GM19023 (cell line): ENCODE measurements around the gene SLC40A1.

Source experiments
- ATAC-seq: cut with Tn5 transposase; IDR thresholded peaks from one replicate; pipeline ENCODE4 v1.9.1; 2021; ENCODE audit warnings: mild to moderate bottlenecking, moderate library complexity; ENCODE audit not compliant: unreplicated experiment

The SLC40A1 gene

DNA sequence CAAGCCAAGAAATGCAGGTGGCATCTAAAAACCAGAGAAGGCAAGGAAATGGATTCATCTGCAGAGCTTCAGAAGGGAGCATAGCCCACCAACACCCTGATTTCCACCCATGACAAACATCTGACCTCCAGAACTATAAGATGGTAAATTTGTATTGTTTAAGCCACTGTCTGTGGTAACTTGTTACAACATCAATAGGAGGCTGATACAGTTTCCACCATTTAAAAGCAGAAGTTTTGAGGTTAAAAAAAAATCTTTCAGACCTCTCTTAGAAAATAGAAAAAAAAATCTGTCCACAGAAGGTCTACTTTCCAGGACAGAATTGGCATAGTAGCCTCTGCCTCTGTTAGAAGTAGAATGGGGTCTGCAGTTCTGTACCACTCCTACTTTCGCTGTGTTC is 37.2 kb downstream of the SLC40A1 start:
- no peak for ATAC-seq

DNA sequence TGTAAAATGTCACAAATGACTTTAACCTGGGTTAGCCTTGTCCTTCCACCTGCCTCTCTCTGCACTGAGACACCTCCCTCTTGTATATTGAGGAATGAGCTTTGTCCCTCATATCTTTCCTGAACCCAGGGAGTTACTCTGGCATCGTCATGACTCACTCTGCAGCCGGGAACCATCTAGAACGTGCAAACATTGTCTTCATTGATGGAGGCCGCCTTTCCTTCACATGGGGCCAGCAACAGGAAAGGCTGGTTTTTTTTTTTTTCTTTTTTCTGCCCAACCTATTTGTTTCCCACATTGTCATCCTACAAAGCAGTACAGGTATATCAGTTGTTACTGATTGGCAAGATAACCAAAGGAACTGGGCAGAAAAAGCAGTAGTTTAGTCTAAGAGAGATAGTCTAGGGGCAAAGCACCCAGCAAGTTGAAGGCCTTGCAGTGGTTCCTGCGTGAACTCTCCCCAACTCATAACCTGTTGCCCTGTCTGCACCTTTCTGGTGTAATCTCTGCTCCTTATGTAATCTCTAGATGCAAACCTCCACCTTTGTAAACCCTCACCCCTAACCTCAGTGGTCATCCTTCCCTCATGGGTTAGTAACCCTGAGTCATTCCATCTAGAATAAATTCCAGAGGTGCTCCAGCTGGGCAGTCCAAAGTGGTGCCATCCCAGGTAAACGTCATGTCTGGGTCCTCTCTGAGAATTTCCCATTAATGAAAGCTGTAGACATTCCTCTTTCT is 38.3 kb downstream of the SLC40A1 start:
- ATAC-seq = no peak

DNA sequence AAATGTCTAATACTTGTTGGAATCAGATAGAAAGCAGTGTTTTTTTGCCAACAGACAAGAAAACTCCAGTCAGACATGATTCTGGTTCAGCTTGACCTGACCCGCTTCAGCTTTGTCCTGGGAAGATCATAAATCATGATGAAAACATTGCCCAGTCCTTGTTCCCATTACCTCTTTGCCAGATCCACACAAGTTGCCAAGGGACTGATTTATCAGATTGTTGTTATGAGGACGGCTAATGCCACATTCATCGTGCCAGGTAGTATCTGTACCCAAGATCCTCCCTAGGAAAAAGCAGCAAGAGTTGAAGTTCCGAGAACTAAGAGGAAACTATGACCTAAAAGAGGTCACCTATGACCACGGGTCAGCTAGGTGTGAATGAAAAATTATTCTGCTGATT is 39.0 kb downstream of the SLC40A1 start:
- ATAC-seq = no peak

DNA sequence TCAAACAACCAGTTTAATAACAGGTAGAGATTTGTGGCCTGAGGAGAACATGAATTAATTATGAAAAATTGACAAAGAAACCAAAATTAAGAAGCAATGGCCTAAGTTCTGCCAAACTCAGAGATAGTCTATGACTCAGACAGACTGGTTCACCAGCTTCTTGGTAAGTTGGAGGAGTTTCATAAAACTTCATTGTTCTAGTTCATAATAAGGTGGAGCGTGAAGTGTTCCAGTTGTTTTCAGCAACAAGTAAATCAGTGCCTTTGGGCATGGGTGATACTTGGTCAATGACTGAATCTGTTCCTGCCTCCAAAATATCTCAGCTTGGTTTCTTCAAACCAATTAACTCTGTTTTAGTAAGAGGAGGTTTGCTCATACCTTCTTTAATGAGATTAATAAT is 40.0 kb downstream of the SLC40A1 start:
- no peak for ATAC-seq

DNA sequence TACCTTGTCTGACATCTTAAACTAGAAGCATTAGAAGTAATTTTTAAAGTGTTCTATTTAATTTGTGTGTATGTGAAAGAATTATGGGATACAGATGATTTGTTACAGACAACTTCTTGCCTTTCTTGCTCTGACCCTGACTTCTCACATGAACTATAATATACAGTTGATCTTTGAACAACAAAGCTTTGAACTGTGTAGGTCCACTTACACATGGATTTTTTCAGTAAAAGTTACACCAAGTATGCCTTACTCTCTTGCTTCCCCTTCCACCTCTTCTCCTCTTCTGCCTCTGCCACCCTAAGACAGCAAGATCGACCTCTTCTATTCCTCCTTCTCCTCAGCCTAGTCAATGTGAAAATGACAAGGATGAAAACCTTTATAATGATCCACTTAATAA is 42.2 kb downstream of the SLC40A1 start:
- ATAC-seq = no peak

DNA sequence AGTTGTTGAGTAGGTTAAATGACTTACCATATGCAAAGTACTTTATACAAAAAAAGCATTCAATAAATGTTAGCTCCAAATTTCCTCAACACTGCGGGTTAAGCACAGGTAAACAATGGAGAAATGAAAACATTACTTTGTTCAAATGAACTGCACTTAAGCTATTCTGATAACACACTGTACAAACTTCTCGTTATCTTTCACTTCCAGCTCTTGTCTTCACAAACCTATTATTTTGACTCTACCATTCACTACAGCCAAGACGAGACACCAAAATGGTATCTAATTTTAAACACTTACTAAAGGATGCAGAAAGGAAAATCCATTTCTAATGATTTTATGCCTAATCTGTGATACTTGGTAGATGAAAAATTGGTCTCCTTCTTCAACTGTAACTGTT is 43.8 kb downstream of the SLC40A1 start:
- ATAC-seq = no peak

DNA sequence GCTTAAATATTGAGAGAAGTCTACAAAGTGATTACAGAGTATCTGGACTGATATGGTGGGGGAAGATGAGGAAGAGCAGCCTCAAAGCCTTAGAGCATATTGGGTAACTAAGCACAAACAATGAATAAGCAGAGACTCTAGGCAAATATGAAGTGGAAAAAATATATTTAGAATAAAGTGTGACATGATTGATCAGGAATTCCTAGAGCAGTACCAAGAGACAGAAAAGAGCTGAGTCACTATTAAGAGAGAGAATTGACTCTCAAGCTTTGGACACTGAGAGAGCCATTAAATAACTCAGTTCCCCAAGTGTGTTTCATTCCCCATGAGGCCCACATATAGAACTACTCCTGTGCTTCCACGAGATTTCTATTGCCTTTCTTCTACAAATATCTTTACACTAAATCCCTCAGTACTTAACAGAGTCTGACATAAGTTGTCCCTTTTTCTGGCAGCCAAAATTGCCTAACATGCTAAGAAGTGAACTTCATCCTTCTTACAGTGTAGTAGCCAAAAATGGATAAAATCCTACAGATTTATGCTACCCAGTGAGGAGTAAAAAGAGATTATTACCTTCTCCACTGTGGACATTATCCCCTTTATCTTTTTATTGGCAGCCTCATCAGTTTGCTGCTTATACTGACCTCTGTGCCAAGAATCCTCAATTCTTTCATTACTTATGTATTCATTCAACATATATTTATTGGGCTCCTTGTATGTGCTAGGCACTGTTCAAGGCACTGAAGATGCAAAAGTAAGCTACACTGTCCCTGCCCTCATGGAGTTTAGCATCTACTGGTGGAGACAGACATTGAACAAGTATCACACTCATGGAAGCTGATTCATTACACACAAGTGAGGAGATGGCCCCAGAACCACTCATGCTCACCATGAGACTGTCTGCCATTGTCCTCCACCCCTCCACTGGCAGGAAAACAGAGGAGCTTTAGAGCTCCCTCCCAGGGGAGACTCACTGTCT is 45.4 kb downstream of the SLC40A1 start:
- no peak for ATAC-seq

DNA sequence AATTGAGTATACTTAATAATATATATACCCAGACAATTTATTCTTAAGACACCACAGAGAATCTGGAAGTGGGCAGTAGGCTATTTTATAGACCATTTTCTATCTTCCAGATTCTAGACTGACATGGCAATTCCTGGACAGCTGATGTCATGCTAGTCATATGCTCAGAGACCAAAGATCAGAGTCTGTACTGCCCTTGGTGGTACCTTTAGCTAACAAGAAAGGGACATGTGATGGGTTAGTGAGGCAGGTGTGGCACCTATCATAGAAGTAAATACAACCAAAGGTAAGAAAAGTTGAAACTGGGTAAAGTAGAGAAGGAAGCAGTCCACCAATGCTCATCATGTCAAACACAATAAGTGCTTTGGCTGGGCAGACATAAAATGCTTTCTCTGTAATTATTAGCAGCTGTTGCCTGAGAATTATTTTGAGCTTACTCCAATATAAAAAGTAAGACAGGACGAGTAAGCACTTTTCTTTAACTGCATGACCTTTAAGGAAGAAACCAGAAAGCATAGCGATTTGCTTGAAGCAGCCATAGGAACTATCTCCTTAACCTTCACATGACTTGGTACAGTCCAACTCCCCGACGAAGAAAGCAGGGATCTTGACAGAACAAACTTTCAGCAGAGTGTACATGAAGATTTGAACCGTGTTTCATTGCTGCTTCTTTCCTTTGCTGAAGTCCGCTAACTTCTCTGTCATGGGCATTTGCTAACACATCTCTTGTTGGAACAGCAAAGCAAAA is 47.1 kb downstream of the SLC40A1 start:
- no peak for ATAC-seq

DNA sequence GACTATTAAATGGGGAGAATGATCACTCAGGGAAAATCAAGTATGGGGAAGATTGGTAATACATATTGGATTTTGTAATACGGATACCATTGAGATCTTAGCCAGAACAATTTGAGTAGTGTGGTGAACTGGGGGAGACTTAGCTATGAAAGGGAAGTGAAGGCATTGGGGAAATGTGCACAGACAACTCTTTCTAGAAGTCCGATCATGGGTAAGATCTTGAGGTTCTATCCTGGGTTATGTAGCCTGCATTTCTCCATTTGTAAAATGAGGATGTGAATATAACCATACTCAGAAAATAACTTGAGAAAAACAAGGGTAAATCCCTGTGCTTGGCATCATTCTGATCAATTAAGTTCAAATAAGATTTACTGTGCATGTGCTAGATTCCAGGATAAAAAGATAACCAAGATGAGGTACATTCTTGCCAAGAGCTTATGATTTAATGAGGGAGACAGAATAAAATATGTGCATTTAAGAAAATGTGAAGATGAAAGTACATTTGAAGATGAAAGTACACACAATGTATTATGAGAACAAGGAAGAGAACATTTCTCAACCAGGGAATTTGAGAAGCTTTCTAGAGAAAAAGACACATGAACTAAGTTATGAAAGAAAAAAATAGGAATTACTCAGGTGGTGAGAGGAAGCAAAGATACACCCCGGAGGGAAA is 49.5 kb downstream of the SLC40A1 start:
- ATAC-seq = no peak

DNA sequence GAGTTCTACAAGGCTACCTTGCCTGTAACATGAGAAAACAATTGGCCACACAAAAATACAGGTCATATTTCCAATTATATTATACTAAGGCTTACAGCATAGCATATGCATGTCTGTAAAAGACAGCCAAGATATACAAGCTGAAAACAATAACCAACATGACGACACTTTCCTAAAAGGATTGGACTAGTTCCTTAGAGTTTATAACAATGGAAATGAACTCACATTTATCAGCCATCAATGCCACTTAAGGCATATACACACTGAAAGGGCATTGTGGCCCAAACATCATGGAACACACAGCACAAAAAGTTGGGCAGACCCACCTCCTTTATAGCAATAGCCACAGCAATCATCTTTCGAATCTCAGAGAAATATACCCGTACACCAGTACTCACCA is 52.0 kb downstream of the SLC40A1 start:
- ATAC-seq = no peak

DNA sequence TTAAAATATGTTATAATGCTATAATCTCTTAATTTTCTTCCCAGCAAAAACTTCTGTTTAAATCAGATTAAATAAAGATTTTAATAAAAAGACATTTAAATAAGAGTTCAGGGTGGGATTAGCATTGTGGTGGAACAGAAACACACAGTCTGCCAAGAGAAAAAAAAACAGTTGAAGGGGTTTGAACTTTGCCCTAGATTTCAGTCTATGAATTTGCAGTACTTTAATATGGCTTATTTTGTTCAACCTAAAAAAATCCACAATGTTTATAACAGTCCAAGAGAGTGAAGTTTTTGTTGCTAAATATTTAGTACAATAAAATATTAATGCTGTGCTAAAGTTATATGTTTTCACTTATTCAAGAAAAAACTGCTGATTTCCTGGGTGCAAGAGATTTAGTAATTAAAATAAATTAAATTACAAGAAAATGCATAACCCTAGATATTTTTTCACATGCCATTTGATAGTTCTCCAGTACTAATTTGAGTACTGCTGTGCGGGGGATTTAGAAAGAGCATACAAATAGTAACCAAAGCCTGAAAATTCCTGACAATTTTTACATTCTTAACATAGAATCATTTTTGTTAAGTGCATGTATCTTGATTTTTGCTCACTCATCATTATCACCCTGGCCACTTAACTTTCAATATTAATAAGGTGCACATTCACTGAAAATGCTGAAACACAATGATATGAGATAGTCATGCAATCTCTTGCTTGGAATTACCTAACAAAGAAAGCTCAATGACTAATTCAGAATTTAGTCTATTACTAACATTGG is 52.6 kb downstream of the SLC40A1 start:
- no peak for ATAC-seq

DNA sequence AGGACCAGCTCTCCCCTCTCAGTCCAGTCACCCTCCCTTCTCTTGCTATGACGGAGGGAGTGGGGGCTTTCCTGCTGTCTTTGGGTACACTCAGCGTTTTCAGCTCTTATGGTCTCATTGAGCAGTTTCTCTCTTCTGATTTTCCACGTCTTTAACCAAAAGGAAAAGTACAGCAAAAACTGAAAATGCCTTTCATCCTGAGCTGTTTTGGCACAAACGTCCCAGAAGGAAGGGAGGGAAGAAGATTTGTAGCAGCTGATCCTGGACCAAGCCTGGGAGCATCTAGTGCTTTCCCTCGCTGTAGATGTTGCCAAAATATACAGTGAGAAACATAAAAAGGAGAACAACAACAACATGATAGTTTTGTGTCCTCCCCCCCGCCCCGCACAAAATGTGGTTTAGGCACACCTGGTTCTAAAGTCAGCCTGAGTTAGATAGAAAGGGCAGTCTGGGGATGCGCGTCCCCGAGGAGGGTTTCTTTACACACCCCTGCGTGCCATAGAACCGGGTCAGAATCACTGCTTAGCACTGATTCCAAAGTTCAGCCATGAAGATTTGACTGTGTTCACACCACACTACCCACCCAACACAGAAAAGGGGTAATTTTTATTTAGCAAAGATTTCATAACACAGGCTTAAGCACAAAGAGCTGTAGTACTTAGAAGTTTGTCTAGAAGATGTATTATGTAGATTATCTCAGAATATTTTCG is 53.4 kb downstream of the SLC40A1 start:
- ATAC-seq = no peak

DNA sequence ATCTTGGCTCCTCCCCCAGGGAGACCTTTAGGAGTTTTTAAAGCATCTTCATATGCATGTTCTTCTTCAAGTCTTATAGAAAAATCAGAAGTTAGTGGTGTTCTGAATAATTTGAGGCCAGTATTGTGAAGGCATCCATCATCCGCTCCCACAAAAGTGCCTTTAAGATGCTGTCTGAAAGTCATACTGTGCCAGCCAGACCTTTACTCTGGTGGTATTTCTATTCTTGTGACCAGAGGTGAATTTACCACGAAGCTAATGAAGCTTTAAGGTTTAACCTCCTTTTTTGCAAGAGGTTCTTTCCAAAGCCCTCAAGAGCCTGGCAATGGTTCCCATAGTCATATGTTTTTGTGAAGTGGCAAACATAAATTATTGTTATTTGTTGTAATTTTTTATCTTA is 54.3 kb downstream of the SLC40A1 start:
- no peak for ATAC-seq

DNA sequence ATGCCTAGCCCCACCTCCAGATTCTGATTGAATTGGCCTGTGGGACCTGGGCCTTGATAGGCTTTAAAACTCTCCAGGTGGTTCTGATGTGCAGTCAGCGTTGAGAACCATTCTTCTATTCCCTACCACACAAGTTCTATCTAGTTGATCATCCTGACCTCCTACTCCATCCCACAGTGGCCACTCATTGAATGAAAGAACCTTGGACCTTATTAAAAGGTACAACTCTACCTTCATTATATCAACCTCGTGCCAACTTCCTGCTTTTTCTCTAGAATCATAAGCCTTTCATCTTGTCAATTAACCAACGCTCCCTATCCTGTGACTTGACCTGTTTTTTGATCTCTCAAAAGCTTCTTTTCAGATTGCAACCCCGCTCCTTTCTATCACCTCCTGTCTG is 55.8 kb downstream of the SLC40A1 start:
- ATAC-seq = no peak

DNA sequence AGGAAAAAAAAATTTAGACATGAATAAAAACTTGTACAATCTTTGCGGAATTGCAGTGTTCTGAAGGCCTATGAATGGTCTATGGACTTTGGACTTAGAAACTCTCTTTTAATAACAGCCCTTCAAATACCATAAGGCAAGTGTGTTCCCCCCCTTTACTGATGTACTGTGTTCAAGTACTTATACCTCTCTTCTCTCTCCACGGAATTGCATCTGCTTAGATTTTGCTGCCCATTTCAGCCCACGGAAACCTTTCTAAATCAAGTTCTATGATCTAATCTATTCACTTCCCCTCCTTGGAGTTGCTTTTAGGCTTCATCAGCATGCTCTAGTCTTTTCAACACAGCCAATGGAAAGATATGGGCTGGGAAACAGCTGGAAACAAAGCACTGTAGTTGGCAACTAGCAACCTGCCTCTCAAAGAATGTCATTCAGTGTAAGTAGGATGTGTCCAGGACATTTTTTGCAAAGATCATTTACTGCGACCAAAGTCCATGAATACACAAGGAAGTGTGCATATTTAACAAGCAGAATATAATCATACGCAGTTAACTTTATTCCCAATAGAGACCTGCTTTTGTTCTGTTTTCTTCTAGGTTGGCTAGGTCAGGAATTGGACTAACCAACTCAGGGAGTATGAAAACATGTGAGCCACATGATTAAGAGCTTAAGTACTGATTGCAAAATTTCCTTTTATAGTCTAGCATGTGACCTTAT is 58.0 kb downstream of the SLC40A1 start:
- ATAC-seq = no peak

DNA sequence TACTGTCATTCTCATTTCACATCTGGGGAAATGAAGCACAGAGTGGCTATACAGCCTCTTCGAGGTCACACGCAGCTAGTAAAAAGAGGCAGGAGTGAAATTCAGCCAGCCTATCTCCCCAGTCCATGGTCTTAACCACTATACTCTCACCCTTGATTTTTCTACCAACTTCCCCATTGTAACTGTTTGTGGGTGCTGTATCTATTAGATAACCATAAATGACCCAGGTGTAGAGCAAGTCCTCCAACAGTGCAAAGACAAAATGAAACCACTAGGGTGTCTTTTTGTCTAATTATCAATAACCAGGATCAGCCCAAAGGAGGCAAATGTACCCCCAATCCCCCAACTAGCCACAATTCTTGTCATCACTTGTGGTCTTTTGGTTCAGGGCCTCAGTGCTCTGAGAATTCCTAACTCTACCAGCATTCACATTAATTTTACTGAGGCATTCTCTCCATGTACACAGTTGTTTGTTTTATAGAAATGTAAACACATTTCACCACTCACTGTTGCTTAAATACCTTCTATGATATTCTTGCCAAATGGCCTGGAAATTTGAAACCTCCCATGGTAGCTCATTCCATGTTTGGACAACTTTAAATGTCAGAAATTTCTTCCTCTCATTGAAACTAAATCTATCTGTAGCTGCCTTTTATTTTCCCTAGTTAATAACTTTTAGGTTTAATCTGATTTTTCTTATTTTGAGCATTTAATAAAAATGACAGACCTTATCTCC is 58.7 kb downstream of the SLC40A1 start:
- ATAC-seq = no peak

DNA sequence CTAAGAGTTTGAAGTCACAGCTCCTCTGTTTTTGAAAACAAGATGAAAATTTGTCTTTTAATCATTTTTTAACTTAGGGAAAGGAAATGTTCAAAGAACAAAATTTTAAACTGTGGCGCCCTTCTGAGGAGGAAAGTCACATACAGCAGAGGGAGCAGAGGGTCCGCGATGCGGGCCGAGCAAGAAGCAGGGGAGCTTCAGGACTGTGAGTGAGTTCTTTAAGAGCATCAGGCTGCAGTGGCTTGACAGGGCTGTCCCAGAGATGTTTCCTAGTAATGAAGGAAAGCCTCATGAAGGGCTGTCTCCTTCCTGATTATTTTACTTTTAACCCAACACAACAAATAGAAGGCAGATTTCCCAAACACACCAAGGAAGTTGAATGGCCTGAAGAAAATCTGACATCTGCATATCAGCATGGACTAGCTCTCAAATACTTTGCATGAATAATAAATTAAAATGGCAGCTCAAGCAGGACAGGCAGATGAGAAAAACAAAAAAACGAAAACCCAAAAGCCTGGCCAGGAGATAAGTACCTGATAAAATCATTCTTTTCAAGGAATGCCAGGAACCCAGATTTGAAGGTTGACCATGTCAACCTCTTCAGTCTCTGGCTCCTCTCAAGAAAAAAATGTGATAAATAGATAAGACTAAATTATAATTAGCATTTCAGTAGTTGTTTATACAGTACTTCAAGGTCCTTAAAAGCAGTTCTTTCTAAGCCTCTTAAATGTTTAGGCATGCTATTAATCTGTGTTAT is 60.8 kb downstream of the SLC40A1 start:
- ATAC-seq = no peak
